Measurements from ENCODE around the gene LTBP1. TPM values are rescaled to one million over a fixed set of nuclear protein-coding genes. Genes with fewer than 3 reads are reported as not detected.

LTBP1 gene
- total RNA-seq, 3 donors from 2014 or later = 13.3 to 18.7 (median 17.4) TPM

GRCh38 chr2:33448220-33448899, 501.6 kb downstream of the LTBP1 start:
- no peak for DNase-seq (ENCODE audit: low spot score in 2 of 2)
- Histone ChIP-seq H3K4me3 (no peak overlapping the region), H3K36me3 (no peaks in the 10 kb centered on the region), H3K4me1 (no peaks in the 10 kb centered on the region), H3K9me3 (peaks cover 7 to 15% of the 10 kb centered on the region in 2 donors), H3K27me3 (no peaks in the 10 kb centered on the region), H3K27ac (no peak overlapping the region)
- no peak for TF ChIP-seq CTCF (IDR thresholded peaks at IDR 0.05)
- no peak for TF ChIP-seq POLR2AphosphoS5 (IDR thresholded peaks at IDR 0.05)
- TF ChIP-seq POLR2A (IDR thresholded peaks at IDR 0.05) = no peak
- intact Hi-C loops (cut with DNase I; ENCODE audit: low total_unique reads) = no loop called here

All from breast epithelium (tissue), 4 donors.